ENCODE data around the gene ZFP36L1. TPM values are rescaled to one million over a fixed set of nuclear protein-coding genes. Genes with fewer than 3 reads are reported as not detected.
A peak's percentile ranks its signal among the peaks of the same experiment; 100 is the strongest.

Gene ZFP36L1
- total RNA-seq, 5 donors from 2014 or later (not counting 1 experiment from before 2014, with no cell fraction given) = 123 to 253 (median 233) TPM

- Mint-ChIP-seq H3K36me3 (no peaks in the 10 kb centered on the region), H3K27me3 (no peaks in the 10 kb centered on the region), H3K4me1 (peaks cover 62 to 82% (median 67%) of the 10 kb centered on the region in 3 donors), H3K4me3 (peak overlapping the region; percentile 79 to 89 (median 82)), H3K9me3 (no peaks in the 10 kb centered on the region), H3K27ac (peak overlapping the region; percentile 97 to 98)
- POLR2A ChIA-PET = interaction anchor here (0.6 to 2.9 kb wide), 10 partner anchors 7 to 881 kb away, joined by 3 to 26 read pairs (median 5); partner anchors contain the start of gene ZFP36L1 (in 2 of the 2)
- DNase-seq = no peak
- peak overlapping the region; percentile 62 to 73 for H3K4me3 ChIP-seq (ENCODE audit: control insufficient read depth in 1 of 2, extremely low read depth in 1 of 2, low read length in 1 of 2)
- no peaks in the 10 kb centered on the region for H3K9me3 ChIP-seq
- ATAC-seq (replicated peaks in 1 of 4) = no peak
- H3K36me3 ChIP-seq (ENCODE audit: control insufficient read depth in 2 of 2, extremely low read depth in 1 of 2, insufficient read depth in 1 of 2, low read length in 1 of 2) = no peaks in the 10 kb centered on the region
- 17% methylated on average over 2 of the region's 2 CpGs for WGBS (ENCODE audit: insufficient coverage)
- peak overlapping the region; percentile 97 for H3K27ac ChIP-seq (ENCODE audit: low read length)
- peaks cover 18 to 64% of the 10 kb centered on the region in 2 experiments for H3K4me1 ChIP-seq (ENCODE audit: control insufficient read depth in 1 of 2, extremely low read depth in 1 of 2, insufficient read depth in 2 of 2, low read length in 2 of 2)
- CTCF ChIA-PET = interaction anchor here (0.5 to 6.5 kb wide), 14 partner anchors 13 to 977 kb away, joined by 3 to 95 read pairs (median 4); partner anchors contain the start of gene ZFP36L1 (in 1 of the 2)
- H3K27me3 ChIP-seq (replicated peaks in 1 of 2; ENCODE audit: control insufficient read depth in 2 of 2, extremely low read depth in 1 of 2, insufficient read depth in 2 of 2, low read length in 1 of 2) = no peaks in the 10 kb centered on the region
Observed at GRCh38 chr14:68814238-68814538, 21.3 kb upstream of the ZFP36L1 start.

GRCh38 chr14:68813318-68813838, 20.5 kb upstream of the ZFP36L1 start:
- Mint-ChIP-seq H3K27me3 (no peaks in the 10 kb centered on the region), H3K4me1 (peaks cover 59 to 79% (median 64%) of the 10 kb centered on the region in 3 donors), H3K4me3 (peak overlapping the region; percentile 13 to 89 (median 79)), H3K36me3 (no peaks in the 10 kb centered on the region), H3K27ac (peak overlapping the region; percentile 97 to 98), H3K9me3 (no peaks in the 10 kb centered on the region)
- Histone ChIP-seq H3K4me3 (ENCODE audit: control insufficient read depth in 1 of 2, extremely low read depth in 1 of 2, low read length in 1 of 2) (peak overlapping the region in 1 of 2 donors; percentile 73), H3K27ac (ENCODE audit: low read length) (peak overlapping the region; percentile 97), H3K36me3 (ENCODE audit: control insufficient read depth in 2 of 2, extremely low read depth in 1 of 2, insufficient read depth in 1 of 2, low read length in 1 of 2) (no peaks in the 10 kb centered on the region), H3K9me3 (no peaks in the 10 kb centered on the region), H3K4me1 (ENCODE audit: control insufficient read depth in 1 of 2, extremely low read depth in 1 of 2, insufficient read depth in 2 of 2, low read length in 2 of 2) (peaks cover 16 to 61% of the 10 kb centered on the region in 2 experiments), H3K27me3 (replicated peaks in 1 of 2; ENCODE audit: control insufficient read depth in 2 of 2, extremely low read depth in 1 of 2, insufficient read depth in 2 of 2, low read length in 1 of 2) (no peaks in the 10 kb centered on the region)
- POLR2A ChIA-PET = interaction anchor here in 1 of 2 donors (2.6 kb wide), 1 partner anchor 25 kb away, joined by 14 read pairs; no protein-coding TSS in a partner anchor
- DNase-seq (no peak), ATAC-seq (replicated peaks in 1 of 4) (no peak)
- WGBS (ENCODE audit: insufficient coverage) = 83% methylated on average over 4 of the region's 5 CpGs
- CTCF ChIA-PET = interaction anchor here (1.8 to 6.5 kb wide), 4 partner anchors 17 to 564 kb away, joined by 10 to 95 read pairs (median 58); partner anchors contain the start of gene ZFP36L1 (in 1 of the 2)

GRCh38 chr14:68811171-68811570, 18.3 kb upstream of the ZFP36L1 start:
- H3K4me1 ChIP-seq (ENCODE audit: control insufficient read depth in 1 of 2, extremely low read depth in 1 of 2, insufficient read depth in 2 of 2, low read length in 2 of 2) = peaks cover 19 to 62% of the 10 kb centered on the region in 2 experiments
- H3K9me3 Mint-ChIP-seq = no peaks in the 10 kb centered on the region
- no peaks in the 10 kb centered on the region for H3K27me3 Mint-ChIP-seq
- DNase-seq (no peak), ATAC-seq (replicated peaks in 1 of 4) (no peak)
- no peak overlapping the region for H3K27ac ChIP-seq (ENCODE audit: low read length)
- 100% methylated on average over 4 of the region's 10 CpGs for WGBS (ENCODE audit: insufficient coverage)
- no peaks in the 10 kb centered on the region for H3K36me3 ChIP-seq (ENCODE audit: control insufficient read depth in 2 of 2, extremely low read depth in 1 of 2, insufficient read depth in 1 of 2, low read length in 1 of 2)
- H3K27ac Mint-ChIP-seq = peak overlapping the region; percentile 97 to 98
- H3K36me3 Mint-ChIP-seq = no peaks in the 10 kb centered on the region
- H3K4me3 Mint-ChIP-seq = no peak overlapping the region
- H3K4me1 Mint-ChIP-seq = peaks cover 68 to 81% (median 76%) of the 10 kb centered on the region in 3 donors
- ChIA-PET POLR2A (no interaction called here), CTCF (interaction anchor here in 1 of 2 donors (6.5 kb wide), 1 partner anchor 561 kb away, joined by 81 read pairs; no protein-coding TSS in a partner anchor)
- no peak overlapping the region for H3K4me3 ChIP-seq (ENCODE audit: control insufficient read depth in 1 of 2, extremely low read depth in 1 of 2, low read length in 1 of 2)
- no peaks in the 10 kb centered on the region for H3K9me3 ChIP-seq
- no peaks in the 10 kb centered on the region for H3K27me3 ChIP-seq (replicated peaks in 1 of 2; ENCODE audit: control insufficient read depth in 2 of 2, extremely low read depth in 1 of 2, insufficient read depth in 2 of 2, low read length in 1 of 2)

- ATAC-seq (replicated peaks in 1 of 4) (no peak), DNase-seq (no peak)
- Histone ChIP-seq H3K27me3 (replicated peaks in 1 of 2; ENCODE audit: control insufficient read depth in 2 of 2, extremely low read depth in 1 of 2, insufficient read depth in 2 of 2, low read length in 1 of 2) (no peaks in the 10 kb centered on the region), H3K36me3 (ENCODE audit: control insufficient read depth in 2 of 2, extremely low read depth in 1 of 2, insufficient read depth in 1 of 2, low read length in 1 of 2) (no peaks in the 10 kb centered on the region), H3K9me3 (no peaks in the 10 kb centered on the region), H3K4me3 (ENCODE audit: control insufficient read depth in 1 of 2, extremely low read depth in 1 of 2, low read length in 1 of 2) (no peak overlapping the region), H3K27ac (ENCODE audit: low read length) (no peak overlapping the region), H3K4me1 (ENCODE audit: control insufficient read depth in 1 of 2, extremely low read depth in 1 of 2, insufficient read depth in 2 of 2, low read length in 2 of 2) (peaks cover 19 to 55% of the 10 kb centered on the region in 2 experiments)
- ChIA-PET POLR2A (no interaction called here), CTCF (no interaction called here)
- H3K4me1 Mint-ChIP-seq = peaks cover 66 to 80% (median 76%) of the 10 kb centered on the region in 3 donors
- no peaks in the 10 kb centered on the region for H3K9me3 Mint-ChIP-seq
- no peaks in the 10 kb centered on the region for H3K27me3 Mint-ChIP-seq
- H3K4me3 Mint-ChIP-seq = no peak overlapping the region
- peak overlapping the region; percentile 69 to 98 for H3K27ac Mint-ChIP-seq
- WGBS (ENCODE audit: insufficient coverage) = 100% methylated on average over 4 of the region's 8 CpGs
- H3K36me3 Mint-ChIP-seq = no peaks in the 10 kb centered on the region
Observed at GRCh38 chr14:68810173-68811153, 17.6 kb upstream of the ZFP36L1 start.

- H3K4me1 ChIP-seq (ENCODE audit: control insufficient read depth in 1 of 2, extremely low read depth in 1 of 2, insufficient read depth in 2 of 2, low read length in 2 of 2) = peaks cover 14 to 46% of the 10 kb centered on the region in 2 experiments
- ATAC-seq (replicated peaks in 1 of 4) (no peak), DNase-seq (no peak)
- H3K9me3 ChIP-seq = no peaks in the 10 kb centered on the region
- WGBS (ENCODE audit: insufficient coverage) = 100% methylated on average over 1 of the region's 4 CpGs
- H3K36me3 ChIP-seq (ENCODE audit: control insufficient read depth in 2 of 2, extremely low read depth in 1 of 2, insufficient read depth in 1 of 2, low read length in 1 of 2) = peaks cover 0 to 3% of the 10 kb centered on the region in 2 donors
- ChIA-PET POLR2A (no interaction called here), CTCF (interaction anchor here in 1 of 2 donors (0.5 kb wide), 1 partner anchor 582 kb away, joined by 3 read pairs; no protein-coding TSS in a partner anchor)
- H3K27me3 ChIP-seq (replicated peaks in 1 of 2; ENCODE audit: control insufficient read depth in 2 of 2, extremely low read depth in 1 of 2, insufficient read depth in 2 of 2, low read length in 1 of 2) = no peaks in the 10 kb centered on the region
- H3K27me3 Mint-ChIP-seq = no peaks in the 10 kb centered on the region
- H3K27ac Mint-ChIP-seq = peak overlapping the region in 1 of 2 donors; percentile 31
- H3K4me3 Mint-ChIP-seq = no peak overlapping the region
- H3K27ac ChIP-seq (ENCODE audit: low read length) = no peak overlapping the region
- H3K36me3 Mint-ChIP-seq = no peaks in the 10 kb centered on the region
- no peaks in the 10 kb centered on the region for H3K9me3 Mint-ChIP-seq
- H3K4me1 Mint-ChIP-seq = peaks cover 58 to 75% (median 68%) of the 10 kb centered on the region in 3 donors
- no peak overlapping the region for H3K4me3 ChIP-seq (ENCODE audit: control insufficient read depth in 1 of 2, extremely low read depth in 1 of 2, low read length in 1 of 2)
Observed at GRCh38 chr14:68809524-68809923, 16.7 kb upstream of the ZFP36L1 start.
